GM18526 (cell line): Measurements from ENCODE around the gene SND1.

ENCODE experiments used
- POLR2A ChIP-seq: IDR thresholded peaks from 3 replicates; pipeline ENCODE4 v1.6.1; 2011; ENCODE audit not compliant: insufficient read length; ENCODE audit errors: extremely low read depth

SND1 gene

GRCh38 chr7:127667759-127668530 is 16.0 kb downstream of the SND1 start:
- TF ChIP-seq POLR2A, result no peak

- no peak for TF ChIP-seq POLR2A
Measured at GRCh38 chr7:127671341-127671740, 19.3 kb downstream of the SND1 start.

GRCh38 chr7:127673902-127674301 is 21.9 kb downstream of the SND1 start:
- no peak for TF ChIP-seq POLR2A

- no peak for TF ChIP-seq POLR2A
Measured at GRCh38 chr7:127674361-127674760, 22.4 kb downstream of the SND1 start.

GRCh38 chr7:127675721-127676120 is 23.7 kb downstream of the SND1 start:
- TF ChIP-seq POLR2A, result no peak

- TF ChIP-seq POLR2A, result no peak
Measured at GRCh38 chr7:127677433-127678230, 25.6 kb downstream of the SND1 start.

- no peak for TF ChIP-seq POLR2A
Measured at GRCh38 chr7:127678337-127678736, 26.3 kb downstream of the SND1 start.

GRCh38 chr7:127678947-127679346 is 27.0 kb downstream of the SND1 start:
- TF ChIP-seq POLR2A, result no peak

- TF ChIP-seq POLR2A, result no peak
Measured at GRCh38 chr7:127680983-127681382, 29.0 kb downstream of the SND1 start.

GRCh38 chr7:127682140-127682539 is 30.1 kb downstream of the SND1 start:
- no peak for TF ChIP-seq POLR2A

GRCh38 chr7:127683776-127684681 is 32.0 kb downstream of the SND1 start:
- TF ChIP-seq POLR2A, result no peak

GRCh38 chr7:127689194-127689772 is 37.3 kb downstream of the SND1 start:
- no peak for TF ChIP-seq POLR2A

GRCh38 chr7:127690337-127690736 is 38.3 kb downstream of the SND1 start:
- no peak for TF ChIP-seq POLR2A

GRCh38 chr7:127690806-127691205 is 38.8 kb downstream of the SND1 start:
- no peak for TF ChIP-seq POLR2A

- no peak for TF ChIP-seq POLR2A
Measured at GRCh38 chr7:127692200-127692599, 40.2 kb downstream of the SND1 start.
